ENCODE measurements around the gene TTC7B. TPM values are rescaled to one million over a fixed set of nuclear protein-coding genes. Genes with fewer than 3 reads are reported as not detected.

Gene TTC7B
- total RNA-seq, 1 donor from 2014 or later, result 55.5 TPM

Other genes starting within 250 kb of the TTC7B start
- gene RPS6KA5, start 244.2 kb upstream of the TTC7B start, total RNA-seq, result 6.4 TPM

Measured in left ventricle myocardium inferior (tissue), 1 donor.